ENCODE measurements around the gene TRRAP. TPM values are rescaled to one million over a fixed set of nuclear protein-coding genes. Genes with fewer than 3 reads are reported as not detected.

TRRAP gene
- total and polyA plus RNA-seq, 2 experiments from 2014 or later: 14.9 to 58.7 TPM

DNA sequence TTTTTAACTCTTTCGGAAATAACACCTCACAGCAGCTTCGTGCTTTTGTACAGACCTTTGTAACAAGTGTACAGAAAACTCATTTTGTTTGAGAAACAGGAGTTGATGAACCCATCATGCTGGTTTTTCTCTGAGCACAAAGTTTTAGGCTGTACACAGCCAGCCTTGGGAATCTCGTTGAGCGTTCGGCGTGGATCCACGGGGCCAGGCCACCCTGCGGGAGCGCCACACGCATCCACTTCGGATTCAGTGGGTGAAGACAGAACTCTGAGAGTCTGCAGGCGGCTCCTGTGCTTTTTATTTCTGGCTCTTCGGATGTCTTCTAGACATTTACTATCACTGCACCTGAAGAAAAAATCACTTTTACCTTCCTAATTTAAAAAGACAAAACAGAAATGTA is 134.4 kb downstream of the TRRAP start (continued):
- TF ChIP-seq, protein P1, sequence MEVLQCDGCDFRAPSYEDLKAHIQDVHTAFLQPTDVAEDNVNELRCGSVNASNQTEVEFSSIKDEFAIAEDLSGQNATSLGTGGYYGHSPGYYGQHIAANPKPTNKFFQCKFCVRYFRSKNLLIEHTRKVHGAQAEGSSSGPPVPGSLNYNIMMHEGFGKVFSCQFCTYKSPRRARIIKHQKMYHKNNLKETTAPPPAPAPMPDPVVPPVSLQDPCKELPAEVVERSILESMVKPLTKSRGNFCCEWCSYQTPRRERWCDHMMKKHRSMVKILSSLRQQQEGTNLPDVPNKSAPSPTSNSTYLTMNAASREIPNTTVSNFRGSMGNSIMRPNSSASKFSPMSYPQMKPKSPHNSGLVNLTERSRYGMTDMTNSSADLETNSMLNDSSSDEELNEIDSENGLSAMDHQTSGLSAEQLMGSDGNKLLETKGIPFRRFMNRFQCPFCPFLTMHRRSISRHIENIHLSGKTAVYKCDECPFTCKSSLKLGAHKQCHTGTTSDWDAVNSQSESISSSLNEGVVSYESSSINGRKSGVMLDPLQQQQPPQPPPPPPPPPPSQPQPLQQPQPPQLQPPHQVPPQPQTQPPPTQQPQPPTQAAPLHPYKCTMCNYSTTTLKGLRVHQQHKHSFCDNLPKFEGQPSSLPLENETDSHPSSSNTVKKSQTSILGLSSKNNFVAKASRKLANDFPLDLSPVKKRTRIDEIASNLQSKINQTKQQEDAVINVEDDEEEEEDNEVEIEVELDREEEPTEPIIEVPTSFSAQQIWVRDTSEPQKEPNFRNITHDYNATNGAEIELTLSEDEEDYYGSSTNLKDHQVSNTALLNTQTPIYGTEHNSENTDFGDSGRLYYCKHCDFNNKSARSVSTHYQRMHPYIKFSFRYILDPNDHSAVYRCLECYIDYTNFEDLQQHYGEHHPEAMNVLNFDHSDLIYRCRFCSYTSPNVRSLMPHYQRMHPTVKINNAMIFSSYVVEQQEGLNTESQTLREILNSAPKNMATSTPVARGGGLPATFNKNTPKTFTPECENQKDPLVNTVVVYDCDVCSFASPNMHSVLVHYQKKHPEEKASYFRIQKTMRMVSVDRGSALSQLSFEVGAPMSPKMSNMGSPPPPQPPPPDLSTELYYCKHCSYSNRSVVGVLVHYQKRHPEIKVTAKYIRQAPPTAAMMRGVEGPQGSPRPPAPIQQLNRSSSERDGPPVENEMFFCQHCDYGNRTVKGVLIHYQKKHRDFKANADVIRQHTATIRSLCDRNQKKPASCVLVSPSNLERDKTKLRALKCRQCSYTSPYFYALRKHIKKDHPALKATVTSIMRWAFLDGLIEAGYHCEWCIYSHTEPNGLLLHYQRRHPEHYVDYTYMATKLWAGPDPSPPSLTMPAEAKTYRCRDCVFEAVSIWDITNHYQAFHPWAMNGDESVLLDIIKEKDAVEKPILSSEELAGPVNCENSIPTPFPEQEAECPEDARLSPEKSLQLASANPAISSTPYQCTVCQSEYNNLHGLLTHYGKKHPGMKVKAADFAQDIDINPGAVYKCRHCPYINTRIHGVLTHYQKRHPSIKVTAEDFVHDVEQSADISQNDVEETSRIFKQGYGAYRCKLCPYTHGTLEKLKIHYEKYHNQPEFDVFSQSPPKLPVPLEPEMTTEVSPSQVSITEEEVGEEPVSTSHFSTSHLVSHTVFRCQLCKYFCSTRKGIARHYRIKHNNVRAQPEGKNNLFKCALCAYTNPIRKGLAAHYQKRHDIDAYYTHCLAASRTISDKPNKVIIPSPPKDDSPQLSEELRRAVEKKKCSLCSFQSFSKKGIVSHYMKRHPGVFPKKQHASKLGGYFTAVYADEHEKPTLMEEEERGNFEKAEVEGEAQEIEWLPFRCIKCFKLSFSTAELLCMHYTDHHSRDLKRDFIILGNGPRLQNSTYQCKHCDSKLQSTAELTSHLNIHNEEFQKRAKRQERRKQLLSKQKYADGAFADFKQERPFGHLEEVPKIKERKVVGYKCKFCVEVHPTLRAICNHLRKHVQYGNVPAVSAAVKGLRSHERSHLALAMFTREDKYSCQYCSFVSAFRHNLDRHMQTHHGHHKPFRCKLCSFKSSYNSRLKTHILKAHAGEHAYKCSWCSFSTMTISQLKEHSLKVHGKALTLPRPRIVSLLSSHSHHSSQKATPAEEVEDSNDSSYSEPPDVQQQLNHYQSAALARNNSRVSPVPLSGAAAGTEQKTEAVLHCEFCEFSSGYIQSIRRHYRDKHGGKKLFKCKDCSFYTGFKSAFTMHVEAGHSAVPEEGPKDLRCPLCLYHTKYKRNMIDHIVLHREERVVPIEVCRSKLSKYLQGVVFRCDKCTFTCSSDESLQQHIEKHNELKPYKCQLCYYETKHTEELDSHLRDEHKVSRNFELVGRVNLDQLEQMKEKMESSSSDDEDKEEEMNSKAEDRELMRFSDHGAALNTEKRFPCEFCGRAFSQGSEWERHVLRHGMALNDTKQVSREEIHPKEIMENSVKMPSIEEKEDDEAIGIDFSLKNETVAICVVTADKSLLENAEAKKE (CRISPR knock-in tag; IDR thresholded peaks at IDR 0.05): no peak
- TF ChIP-seq ZNF114 (CRISPR knock-in tag; IDR thresholded peaks at IDR 0.05): no peak

GRCh38 chr7:99013266-99014112 is 135.2 kb downstream of the TRRAP start:
- Histone ChIP-seq H3K4me2 (no peak overlapping the region), H3K79me2 (replicated peaks; ENCODE audit: insufficient read depth) (peaks cover 13% of the 10 kb centered on the region), H2AFZ (no peak overlapping the region), H3K9me2 (ENCODE audit: insufficient read depth) (no peaks in the 10 kb centered on the region), H3K4me1 (ENCODE audit: insufficient read depth) (no peaks in the 10 kb centered on the region), H3K4me3 (no peak overlapping the region), H3K27me3 (ENCODE audit: insufficient read depth) (no peaks in the 10 kb centered on the region), H3F3A (replicated peaks; ENCODE audit: low read depth) (no peaks in the 10 kb centered on the region), H3K36me3 (ENCODE audit: insufficient read depth) (peaks cover 27% of the 10 kb centered on the region; the same call in 1 of the 2 replicates), H4K20me1 (replicated peaks; ENCODE audit: insufficient read depth) (no peaks in the 10 kb centered on the region), H3K27ac (ENCODE audit: low read depth) (no peak overlapping the region)
- Mint-ChIP-seq H3K36me3 (ENCODE audit: low read depth) (peaks cover 85% of the 10 kb centered on the region), H3K27me3 (ENCODE audit: insufficient read depth, low read depth, poor library complexity) (peaks cover 3% of the 10 kb centered on the region), H3K9me3 (no peaks in the 10 kb centered on the region), H3K4me1 (no peaks in the 10 kb centered on the region), H3K4me3 (no peak overlapping the region), H3K27ac (no peak overlapping the region)
- DNase-seq (ENCODE audit: low spot score) (no peak), ATAC-seq (no peak)
- TF ChIP-seq ETS1 (IDR thresholded peaks at IDR 0.05) (no peak), JUNB (IDR thresholded peaks at IDR 0.05; ENCODE audit: unreplicated experiment) (no peak), POLR2AphosphoS5 (IDR thresholded peaks at IDR 0.05; ENCODE audit: low read depth) (no peak), CTCF (conservative IDR thresholded peaks at IDR 0.05; ENCODE audit: low read depth in 2 of 2) (no peak), NANOG (IDR thresholded peaks at IDR 0.05; ENCODE audit: borderline replicate concordance) (no peak), EZH2phosphoT487 (IDR thresholded peaks at IDR 0.05; ENCODE audit: unreplicated experiment) (no peak), ZNF331 (CRISPR knock-in tag; IDR thresholded peaks at IDR 0.05; ENCODE audit: low read depth) (no peak), EZH2 (IDR thresholded peaks at IDR 0.05; ENCODE audit: low read depth, unreplicated experiment) (no peak)

All from GM23338 (cell line).